ENCODE results near the gene TSHZ2.

GRCh38 chr20:52975029-52975732 lies 3.0 kb downstream of the TSHZ2 start:
- TF ChIP-seq YY1 (IDR thresholded peaks at IDR 0.05; ENCODE audit: borderline replicate concordance in 1 of 3, control insufficient read depth in 1 of 3, extremely low read depth in 1 of 3, insufficient read depth in 3 of 3, insufficient read length in 1 of 3, insufficient replicate concordance in 2 of 3, low read depth in 1 of 3, low read length in 2 of 3) (no peak), CTCF (IDR thresholded peaks at IDR 0.05 in 2 of 3, conservative IDR thresholded peaks at IDR 0.05 in 1 of 3; ENCODE audit: insufficient read depth in 2 of 3, low read depth in 1 of 3, low read length in 3 of 3) (no peak), CBX1 (IDR thresholded peaks at IDR 0.05; ENCODE audit: low read depth) (no peak), POLR2A (conservative IDR thresholded peaks at IDR 0.05) (no peak), RBM34 (IDR thresholded peaks at IDR 0.05; ENCODE audit: borderline replicate concordance, insufficient read depth, low read length) (no peak), ZBTB1 (CRISPR knock-in tag; IDR thresholded peaks at IDR 0.05; ENCODE audit: borderline replicate concordance, low read depth) (no peak)
